ENCODE results near the gene ARL2BP.

The ARL2BP gene

DNA sequence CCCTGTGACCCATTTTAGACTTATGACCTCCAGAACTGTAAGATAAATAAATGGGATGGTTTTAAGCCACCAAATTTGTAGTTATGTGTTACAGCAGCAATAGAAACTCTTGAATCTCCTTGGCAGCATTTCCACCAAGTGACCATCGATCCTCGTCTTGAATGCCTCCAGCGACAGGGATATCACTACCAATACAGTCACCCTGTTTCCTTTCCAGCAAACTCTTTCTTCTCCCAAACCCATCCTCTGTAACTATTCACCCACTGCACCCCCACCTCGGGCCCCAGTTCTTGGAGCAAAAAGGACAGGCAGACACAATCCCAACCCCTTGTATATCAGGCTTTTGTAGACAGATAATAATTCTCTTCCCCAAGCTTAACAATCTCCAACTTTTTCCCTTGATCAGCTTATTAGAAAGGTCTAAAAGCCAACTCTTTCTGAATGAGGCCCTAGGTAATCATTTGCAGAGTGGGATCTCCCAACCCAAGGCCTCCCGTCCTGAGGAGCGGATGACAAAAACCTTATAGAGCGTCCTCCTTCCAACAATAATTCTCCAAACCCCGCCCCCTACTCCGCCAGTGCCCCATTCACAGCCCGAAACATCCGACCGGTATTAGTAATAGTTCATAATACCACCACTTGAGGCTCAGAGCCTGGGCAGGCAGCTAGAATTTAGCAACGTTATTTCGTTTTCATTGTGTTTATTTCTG is 54.1 kb downstream of the ARL2BP start:
- peak; percentile 65 for ATAC-seq
- TF ChIP-seq TOX (CRISPR knock-in tag; IDR thresholded peaks at IDR 0.05; ENCODE audit: borderline replicate concordance) (no peak), ZFP3 (CRISPR knock-in tag; IDR thresholded peaks at IDR 0.05) (no peak), RARB (CRISPR knock-in tag; IDR thresholded peaks at IDR 0.05) (no peak), ISL1 (CRISPR knock-in tag; IDR thresholded peaks at IDR 0.05) (no peak), ZFP30 (CRISPR knock-in tag; IDR thresholded peaks at IDR 0.05) (no peak), ZC3H10 (CRISPR knock-in tag; IDR thresholded peaks at IDR 0.05) (no peak), BACH2 (CRISPR knock-in tag; IDR thresholded peaks at IDR 0.05; ENCODE audit: borderline replicate concordance) (no peak)
- TF ChIP-seq, protein P1, sequence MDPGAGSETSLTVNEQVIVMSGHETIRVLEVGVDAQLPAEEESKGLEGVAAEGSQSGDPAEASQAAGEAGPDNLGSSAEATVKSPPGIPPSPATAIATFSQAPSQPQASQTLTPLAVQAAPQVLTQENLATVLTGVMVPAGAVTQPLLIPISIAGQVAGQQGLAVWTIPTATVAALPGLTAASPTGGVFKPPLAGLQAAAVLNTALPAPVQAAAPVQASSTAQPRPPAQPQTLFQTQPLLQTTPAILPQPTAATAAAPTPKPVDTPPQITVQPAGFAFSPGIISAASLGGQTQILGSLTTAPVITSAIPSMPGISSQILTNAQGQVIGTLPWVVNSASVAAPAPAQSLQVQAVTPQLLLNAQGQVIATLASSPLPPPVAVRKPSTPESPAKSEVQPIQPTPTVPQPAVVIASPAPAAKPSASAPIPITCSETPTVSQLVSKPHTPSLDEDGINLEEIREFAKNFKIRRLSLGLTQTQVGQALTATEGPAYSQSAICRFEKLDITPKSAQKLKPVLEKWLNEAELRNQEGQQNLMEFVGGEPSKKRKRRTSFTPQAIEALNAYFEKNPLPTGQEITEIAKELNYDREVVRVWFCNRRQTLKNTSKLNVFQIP (CRISPR knock-in tag; IDR thresholded peaks at IDR 0.05; ENCODE audit: borderline replicate concordance, low read depth) = no peak
- TF ChIP-seq, protein P2, sequence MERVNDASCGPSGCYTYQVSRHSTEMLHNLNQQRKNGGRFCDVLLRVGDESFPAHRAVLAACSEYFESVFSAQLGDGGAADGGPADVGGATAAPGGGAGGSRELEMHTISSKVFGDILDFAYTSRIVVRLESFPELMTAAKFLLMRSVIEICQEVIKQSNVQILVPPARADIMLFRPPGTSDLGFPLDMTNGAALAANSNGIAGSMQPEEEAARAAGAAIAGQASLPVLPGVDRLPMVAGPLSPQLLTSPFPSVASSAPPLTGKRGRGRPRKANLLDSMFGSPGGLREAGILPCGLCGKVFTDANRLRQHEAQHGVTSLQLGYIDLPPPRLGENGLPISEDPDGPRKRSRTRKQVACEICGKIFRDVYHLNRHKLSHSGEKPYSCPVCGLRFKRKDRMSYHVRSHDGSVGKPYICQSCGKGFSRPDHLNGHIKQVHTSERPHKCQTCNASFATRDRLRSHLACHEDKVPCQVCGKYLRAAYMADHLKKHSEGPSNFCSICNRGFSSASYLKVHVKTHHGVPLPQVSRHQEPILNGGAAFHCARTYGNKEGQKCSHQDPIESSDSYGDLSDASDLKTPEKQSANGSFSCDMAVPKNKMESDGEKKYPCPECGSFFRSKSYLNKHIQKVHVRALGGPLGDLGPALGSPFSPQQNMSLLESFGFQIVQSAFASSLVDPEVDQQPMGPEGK (CRISPR knock-in tag; IDR thresholded peaks at IDR 0.05; ENCODE audit: borderline replicate concordance) = no peak

DNA sequence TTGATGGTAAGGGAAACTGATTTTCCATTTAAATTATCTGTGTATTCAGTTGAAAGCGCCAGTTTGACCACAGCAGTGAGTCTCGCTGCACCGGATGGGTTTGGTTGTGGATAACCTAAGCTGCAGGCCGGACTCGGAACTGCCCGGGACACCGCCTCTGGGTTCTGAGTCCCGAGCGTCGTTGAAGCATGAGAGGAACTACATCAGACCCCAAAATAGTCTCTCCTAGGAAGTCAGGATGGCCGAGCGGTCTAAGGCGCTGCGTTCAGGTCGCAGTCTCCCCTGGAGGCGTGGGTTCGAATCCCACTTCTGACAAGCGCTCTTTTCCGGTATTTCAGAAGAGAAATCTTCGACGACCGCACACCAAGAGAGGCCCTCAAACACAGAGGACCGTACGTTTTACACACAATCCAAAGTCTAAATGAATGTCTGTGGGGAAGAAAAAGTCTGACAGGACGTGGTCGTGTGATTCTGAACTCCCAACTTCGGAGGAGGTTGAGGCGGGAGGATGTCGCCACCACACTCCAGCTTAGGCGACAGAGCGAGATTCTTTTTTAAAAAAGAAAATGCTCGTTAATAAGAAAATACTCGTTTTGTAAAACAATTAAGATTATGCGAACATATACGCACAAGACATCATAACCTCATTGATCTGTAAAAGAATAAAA is 54.8 kb downstream of the ARL2BP start:
- ATAC-seq = peak; percentile 86
- TF ChIP-seq ESRRG (CRISPR knock-in tag; IDR thresholded peaks at IDR 0.05) = 0 out of 2 replicates have a peak, but pooled peaks have one; percentile 63
- no peak for TF ChIP-seq ZFP3 (CRISPR knock-in tag; IDR thresholded peaks at IDR 0.05)
- no peak for TF ChIP-seq RARB (CRISPR knock-in tag; IDR thresholded peaks at IDR 0.05)
- TF ChIP-seq CSDC2 (CRISPR knock-in tag; IDR thresholded peaks at IDR 0.05) = no peak
- TF ChIP-seq, protein P2 (CRISPR knock-in tag; IDR thresholded peaks at IDR 0.05; ENCODE audit: borderline replicate concordance) = peak; percentile 63; the same call in 1 of the 2 replicates
- no peak for TF ChIP-seq SNAI2 (CRISPR knock-in tag; IDR thresholded peaks at IDR 0.05)
- TF ChIP-seq, protein P3, sequence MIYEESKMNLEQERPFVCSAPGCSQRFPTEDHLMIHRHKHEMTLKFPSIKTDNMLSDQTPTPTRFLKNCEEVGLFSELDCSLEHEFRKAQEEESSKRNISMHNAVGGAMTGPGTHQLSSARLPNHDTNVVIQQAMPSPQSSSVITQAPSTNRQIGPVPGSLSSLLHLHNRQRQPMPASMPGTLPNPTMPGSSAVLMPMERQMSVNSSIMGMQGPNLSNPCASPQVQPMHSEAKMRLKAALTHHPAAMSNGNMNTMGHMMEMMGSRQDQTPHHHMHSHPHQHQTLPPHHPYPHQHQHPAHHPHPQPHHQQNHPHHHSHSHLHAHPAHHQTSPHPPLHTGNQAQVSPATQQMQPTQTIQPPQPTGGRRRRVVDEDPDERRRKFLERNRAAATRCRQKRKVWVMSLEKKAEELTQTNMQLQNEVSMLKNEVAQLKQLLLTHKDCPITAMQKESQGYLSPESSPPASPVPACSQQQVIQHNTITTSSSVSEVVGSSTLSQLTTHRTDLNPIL (CRISPR knock-in tag; IDR thresholded peaks at IDR 0.05; ENCODE audit: low read depth) = peak; percentile 69; the same call in 1 of the 2 replicates
- TF ChIP-seq ISL1 (CRISPR knock-in tag; IDR thresholded peaks at IDR 0.05) = peak; percentile 26; the same call in 1 of the 2 replicates
- TF ChIP-seq, protein P4, sequence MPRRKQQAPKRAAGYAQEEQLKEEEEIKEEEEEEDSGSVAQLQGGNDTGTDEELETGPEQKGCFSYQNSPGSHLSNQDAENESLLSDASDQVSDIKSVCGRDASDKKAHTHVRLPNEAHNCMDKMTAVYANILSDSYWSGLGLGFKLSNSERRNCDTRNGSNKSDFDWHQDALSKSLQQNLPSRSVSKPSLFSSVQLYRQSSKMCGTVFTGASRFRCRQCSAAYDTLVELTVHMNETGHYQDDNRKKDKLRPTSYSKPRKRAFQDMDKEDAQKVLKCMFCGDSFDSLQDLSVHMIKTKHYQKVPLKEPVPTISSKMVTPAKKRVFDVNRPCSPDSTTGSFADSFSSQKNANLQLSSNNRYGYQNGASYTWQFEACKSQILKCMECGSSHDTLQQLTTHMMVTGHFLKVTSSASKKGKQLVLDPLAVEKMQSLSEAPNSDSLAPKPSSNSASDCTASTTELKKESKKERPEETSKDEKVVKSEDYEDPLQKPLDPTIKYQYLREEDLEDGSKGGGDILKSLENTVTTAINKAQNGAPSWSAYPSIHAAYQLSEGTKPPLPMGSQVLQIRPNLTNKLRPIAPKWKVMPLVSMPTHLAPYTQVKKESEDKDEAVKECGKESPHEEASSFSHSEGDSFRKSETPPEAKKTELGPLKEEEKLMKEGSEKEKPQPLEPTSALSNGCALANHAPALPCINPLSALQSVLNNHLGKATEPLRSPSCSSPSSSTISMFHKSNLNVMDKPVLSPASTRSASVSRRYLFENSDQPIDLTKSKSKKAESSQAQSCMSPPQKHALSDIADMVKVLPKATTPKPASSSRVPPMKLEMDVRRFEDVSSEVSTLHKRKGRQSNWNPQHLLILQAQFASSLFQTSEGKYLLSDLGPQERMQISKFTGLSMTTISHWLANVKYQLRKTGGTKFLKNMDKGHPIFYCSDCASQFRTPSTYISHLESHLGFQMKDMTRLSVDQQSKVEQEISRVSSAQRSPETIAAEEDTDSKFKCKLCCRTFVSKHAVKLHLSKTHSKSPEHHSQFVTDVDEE (CRISPR knock-in tag; IDR thresholded peaks at IDR 0.05) = peak; percentile 55; the same call in 1 of the 2 replicates
- TF ChIP-seq, protein P5, sequence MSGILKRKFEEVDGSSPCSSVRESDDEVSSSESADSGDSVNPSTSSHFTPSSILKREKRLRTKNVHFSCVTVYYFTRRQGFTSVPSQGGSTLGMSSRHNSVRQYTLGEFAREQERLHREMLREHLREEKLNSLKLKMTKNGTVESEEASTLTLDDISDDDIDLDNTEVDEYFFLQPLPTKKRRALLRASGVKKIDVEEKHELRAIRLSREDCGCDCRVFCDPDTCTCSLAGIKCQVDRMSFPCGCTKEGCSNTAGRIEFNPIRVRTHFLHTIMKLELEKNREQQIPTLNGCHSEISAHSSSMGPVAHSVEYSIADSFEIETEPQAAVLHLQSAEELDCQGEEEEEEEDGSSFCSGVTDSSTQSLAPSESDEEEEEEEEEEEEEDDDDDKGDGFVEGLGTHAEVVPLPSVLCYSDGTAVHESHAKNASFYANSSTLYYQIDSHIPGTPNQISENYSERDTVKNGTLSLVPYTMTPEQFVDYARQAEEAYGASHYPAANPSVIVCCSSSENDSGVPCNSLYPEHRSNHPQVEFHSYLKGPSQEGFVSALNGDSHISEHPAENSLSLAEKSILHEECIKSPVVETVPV (CRISPR knock-in tag; IDR thresholded peaks at IDR 0.05) = 0 out of 2 replicates have a peak, but pooled peaks have one; percentile 40

Measured in SK-N-SH treated with all-trans-retinoic acid at 6 μM for 48 hours (cell line).